Choroid plexus epithelial cell (primary cell): Measurements from ENCODE around the gene ZCCHC12.

Source experiments
- DNase-seq: peaks from one replicate; pipeline ENCODE4 v3.0.0-alpha.2; 2010; ENCODE audit warnings: low read depth
- H3K4me3 ChIP-seq: 2 replicates; pipeline ENCODE4 v1.5.1; 2011; ENCODE audit warnings: low read depth, mild to moderate bottlenecking, control low read depth, low read length, moderate library complexity
- CTCF ChIP-seq: conservative IDR thresholded peaks from 2 replicates; pipeline ENCODE4 v1.5.1; 2011; ENCODE audit warnings: low read depth, mild to moderate bottlenecking, control low read depth, inconsistent platforms, low read length, moderate library complexity

The ZCCHC12 gene

GRCh38 chrX:118867251-118867650 lies 43.6 kb downstream of the ZCCHC12 start:
- H3K4me3 ChIP-seq = no peak overlapping the region
- TF ChIP-seq CTCF = no peak
- no peak for DNase-seq

GRCh38 chrX:118872102-118872566 lies 48.5 kb downstream of the ZCCHC12 start:
- DNase-seq = no peak
- TF ChIP-seq CTCF = no peak
- H3K4me3 ChIP-seq = no peak overlapping the region
